ENCODE results near the gene CCT4.
"Not testable (repeated sequence)": the region's sequence is repeated elsewhere in the genome, so short reads cannot be mapped to it uniquely, and the experiment has no call there.

Gene CCT4

GRCh38 chr2:61905372-61906185 is 17.1 kb upstream of the CCT4 start, which contains the start of gene COMMD1:
Gene COMMD1, plus strand, starts transcription at chr2:61905674. Its CDS starts 5 bp downstream, at chr2:61905679.
- peak; percentile 75 for DNase-seq (ENCODE audit: insufficient read length, low spot score)
- peak; percentile 80 for FAIRE-seq
- peak; percentile 88 for TF ChIP-seq POLR2A (IDR thresholded peaks at IDR 0.05; ENCODE audit: low read depth, low read length)

- TF ChIP-seq POLR2A (IDR thresholded peaks at IDR 0.05; ENCODE audit: low read depth, low read length): no peak
- no peak for DNase-seq (ENCODE audit: insufficient read length, low spot score)
- FAIRE-seq: peak; percentile 45
Observed at GRCh38 chr2:61900281-61900680, 11.8 kb upstream of the CCT4 start.

GRCh38 chr2:61898810-61899209 is 10.4 kb upstream of the CCT4 start:
- DNase-seq (ENCODE audit: insufficient read length, low spot score) (no peak), FAIRE-seq (peak; percentile 50)
- TF ChIP-seq POLR2A (IDR thresholded peaks at IDR 0.05; ENCODE audit: low read depth, low read length): no peak

GRCh38 chr2:61887717-61888266 is 664 bp downstream of the CCT4 start:
- DNase-seq (ENCODE audit: insufficient read length, low spot score) (peak; percentile 11), FAIRE-seq (peak; percentile 71)
- TF ChIP-seq POLR2A (IDR thresholded peaks at IDR 0.05; ENCODE audit: low read depth, low read length): no peak

GRCh38 chr2:61885896-61886603 is 2.4 kb downstream of the CCT4 start:
- FAIRE-seq: no peak
- TF ChIP-seq POLR2A (IDR thresholded peaks at IDR 0.05; ENCODE audit: low read depth, low read length): no peak

GRCh38 chr2:61882850-61883249 is 5.6 kb downstream of the CCT4 start:
- DNase-seq (ENCODE audit: insufficient read length, low spot score): no peak

More at GRCh38 chr2:61885896-61886603, 2.4 kb downstream of the CCT4 start:
- no peak for DNase-seq (ENCODE audit: insufficient read length, low spot score)

GRCh38 chr2:61879351-61879750 is 9.1 kb downstream of the CCT4 start:
- FAIRE-seq; DNase-seq (ENCODE audit: insufficient read length, low spot score): not testable (repeated sequence)

More at GRCh38 chr2:61882850-61883249, 5.6 kb downstream of the CCT4 start:
- FAIRE-seq: no peak
- TF ChIP-seq POLR2A (IDR thresholded peaks at IDR 0.05; ENCODE audit: low read depth, low read length): no peak

- TF ChIP-seq POLR2A (IDR thresholded peaks at IDR 0.05; ENCODE audit: low read depth, low read length): no peak
- FAIRE-seq: peak; percentile 53
Observed at GRCh38 chr2:61878761-61879160, 9.7 kb downstream of the CCT4 start.

GRCh38 chr2:61877571-61878245 is 10.7 kb downstream of the CCT4 start:
- FAIRE-seq (peak; percentile 71), DNase-seq (ENCODE audit: insufficient read length, low spot score) (no peak)
- no peak for TF ChIP-seq POLR2A (IDR thresholded peaks at IDR 0.05; ENCODE audit: low read depth, low read length)

More at GRCh38 chr2:61878761-61879160, 9.7 kb downstream of the CCT4 start:
- no peak for DNase-seq (ENCODE audit: insufficient read length, low spot score)

GRCh38 chr2:61876400-61876799 is 12.1 kb downstream of the CCT4 start:
- DNase-seq (ENCODE audit: insufficient read length, low spot score) (no peak), FAIRE-seq (no peak)

GRCh38 chr2:61866482-61867089 is 21.9 kb downstream of the CCT4 start:
- FAIRE-seq; DNase-seq (ENCODE audit: insufficient read length, low spot score): not testable (repeated sequence)

More at GRCh38 chr2:61876400-61876799, 12.1 kb downstream of the CCT4 start:
- no peak for TF ChIP-seq POLR2A (IDR thresholded peaks at IDR 0.05; ENCODE audit: low read depth, low read length)

- FAIRE-seq (no peak), DNase-seq (ENCODE audit: insufficient read length, low spot score) (no peak)
- no peak for TF ChIP-seq POLR2A (IDR thresholded peaks at IDR 0.05; ENCODE audit: low read depth, low read length)
Observed at GRCh38 chr2:61862085-61862484, 26.4 kb downstream of the CCT4 start.

- no peak for TF ChIP-seq POLR2A (IDR thresholded peaks at IDR 0.05; ENCODE audit: low read depth, low read length)
- no peak for FAIRE-seq
- DNase-seq (ENCODE audit: insufficient read length, low spot score): no peak
Observed at GRCh38 chr2:61857224-61857623, 31.2 kb downstream of the CCT4 start.

GRCh38 chr2:61855318-61855613 is 33.2 kb downstream of the CCT4 start:
- FAIRE-seq (no peak), DNase-seq (ENCODE audit: insufficient read length, low spot score) (no peak)
- TF ChIP-seq POLR2A (IDR thresholded peaks at IDR 0.05; ENCODE audit: low read depth, low read length): no peak

All from H54 (cell line).